Esophagus squamous epithelium (tissue), 4 donors: Measurements from ENCODE around the gene OR2T3.
"Not testable (repeated sequence)": the region's sequence is repeated elsewhere in the genome, so short reads cannot be mapped to it uniquely, and the experiment has no call there.

Source experiments
- POLR2A ChIP-seq, 4 donors: fragments of 450-650 bp; IDR thresholded peaks; one replicate each; pipeline ENCODE4 v1.6.1; 2017; ENCODE audit warnings: antibody characterized with exemption in 4 of 4, mild to moderate bottlenecking in 4 of 4, moderate library complexity in 3 of 4
- TF ChIP-seq, protein P1 (sequence below), 6 experiments: fragments of 450-650 bp in 4 of 6; fragments of 200-600 bp in 2 of 6; sonication (generic) in 2 of 6; IDR thresholded peaks; one replicate each; pipeline ENCODE4 v1.5.1; 2016 to 2019; ENCODE audit warnings: antibody characterized with exemption in 6 of 6, mild to moderate bottlenecking in 4 of 6, moderate library complexity in 4 of 6

GRCh38 chr1:248507773-248508172, 34.6 kb downstream of the OR2T3 start, which contains the start of gene OR2G6:
- TF ChIP-seq, protein P1, sequence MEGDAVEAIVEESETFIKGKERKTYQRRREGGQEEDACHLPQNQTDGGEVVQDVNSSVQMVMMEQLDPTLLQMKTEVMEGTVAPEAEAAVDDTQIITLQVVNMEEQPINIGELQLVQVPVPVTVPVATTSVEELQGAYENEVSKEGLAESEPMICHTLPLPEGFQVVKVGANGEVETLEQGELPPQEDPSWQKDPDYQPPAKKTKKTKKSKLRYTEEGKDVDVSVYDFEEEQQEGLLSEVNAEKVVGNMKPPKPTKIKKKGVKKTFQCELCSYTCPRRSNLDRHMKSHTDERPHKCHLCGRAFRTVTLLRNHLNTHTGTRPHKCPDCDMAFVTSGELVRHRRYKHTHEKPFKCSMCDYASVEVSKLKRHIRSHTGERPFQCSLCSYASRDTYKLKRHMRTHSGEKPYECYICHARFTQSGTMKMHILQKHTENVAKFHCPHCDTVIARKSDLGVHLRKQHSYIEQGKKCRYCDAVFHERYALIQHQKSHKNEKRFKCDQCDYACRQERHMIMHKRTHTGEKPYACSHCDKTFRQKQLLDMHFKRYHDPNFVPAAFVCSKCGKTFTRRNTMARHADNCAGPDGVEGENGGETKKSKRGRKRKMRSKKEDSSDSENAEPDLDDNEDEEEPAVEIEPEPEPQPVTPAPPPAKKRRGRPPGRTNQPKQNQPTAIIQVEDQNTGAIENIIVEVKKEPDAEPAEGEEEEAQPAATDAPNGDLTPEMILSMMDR (IDR thresholded peaks at IDR 0.05): not testable (repeated sequence)
- not testable (repeated sequence) for TF ChIP-seq POLR2A (IDR thresholded peaks at IDR 0.05)
